GM12874 (cell line): ENCODE results near the gene ZNF524.

Experiments used
- CTCF ChIP-seq: IDR thresholded peaks from 2 replicates; pipeline ENCODE4 v1.5.1; 2011; ENCODE audit warnings: low read depth, mild to moderate bottlenecking, control low read depth, low read length, moderate library complexity; ENCODE audit not compliant: insufficient read depth

The ZNF524 gene

GRCh38 chr19:55632463-55632834 lies 32.4 kb downstream of the ZNF524 start:
- peak; percentile 72 for TF ChIP-seq CTCF

GRCh38 chr19:55633861-55634260 lies 33.8 kb downstream of the ZNF524 start:
- TF ChIP-seq CTCF, result no peak

- TF ChIP-seq CTCF, result no peak
Observed at GRCh38 chr19:55635334-55635717, 35.2 kb downstream of the ZNF524 start.

GRCh38 chr19:55635856-55636440 lies 35.9 kb downstream of the ZNF524 start:
- no peak for TF ChIP-seq CTCF

GRCh38 chr19:55636723-55637122 lies 36.6 kb downstream of the ZNF524 start:
- TF ChIP-seq CTCF, result no peak

GRCh38 chr19:55637534-55637933 lies 37.4 kb downstream of the ZNF524 start:
- no peak for TF ChIP-seq CTCF

GRCh38 chr19:55638864-55639359 lies 38.8 kb downstream of the ZNF524 start:
- peak; percentile 76 for TF ChIP-seq CTCF

GRCh38 chr19:55640043-55640576 lies 40.0 kb downstream of the ZNF524 start:
- TF ChIP-seq CTCF, result peak; percentile 62
